Karpas-422 (cell line): ENCODE results near the gene ABAT. TPM values are rescaled to one million over a fixed set of nuclear protein-coding genes. Genes with fewer than 3 reads are reported as not detected.

Source experiments
- DNase-seq: peaks from one replicate; pipeline ENCODE4 v3.0.0-alpha.2; 2015
- H2AFZ ChIP-seq: fragments of 200-600 bp; sonication (generic); 2 replicates; pipeline ENCODE4 v1.6.1; 2014; ENCODE audit warnings: antibody characterized with exemption, low read length, mixed read lengths
- H3K27ac ChIP-seq: fragments of 200-600 bp; sonication (generic); 2 replicates; pipeline ENCODE4 v1.5.1; 2014; ENCODE audit warnings: mild to moderate bottlenecking, low read length, moderate library complexity
- H3K27me3 ChIP-seq: fragments of 200-600 bp; sonication (generic); 2 replicates; pipeline ENCODE4 v1.6.1; 2014; ENCODE audit warnings: low read length, mixed read lengths
- H3K36me3 ChIP-seq: fragments of 200-600 bp; sonication (generic); 2 replicates; pipeline ENCODE4 v1.6.1; 2014; ENCODE audit warnings: low read length, mixed read lengths; ENCODE audit not compliant: insufficient read depth
- H3K4me1 ChIP-seq: fragments of 200-600 bp; sonication (generic); 2 replicates; pipeline ENCODE4 v1.6.1; 2014; ENCODE audit warnings: mild to moderate bottlenecking, low read length, mixed read lengths
- H3K4me2 ChIP-seq: fragments of 200-600 bp; sonication (generic); 2 replicates; pipeline ENCODE4 v1.6.1; 2014; ENCODE audit warnings: low read length, low read depth, mild to moderate bottlenecking; ENCODE audit not compliant: poor library complexity, severe bottlenecking
- H3K4me3 ChIP-seq: fragments of 200-600 bp; sonication (generic); 2 replicates; pipeline ENCODE4 v1.5.1; 2014; ENCODE audit warnings: mild to moderate bottlenecking, antibody characterized with exemption, low read length, mixed read lengths
- H3K79me2 ChIP-seq: fragments of 200-600 bp; sonication (generic); 2 replicates; pipeline ENCODE4 v1.6.1; 2014; ENCODE audit warnings: mild to moderate bottlenecking, low read length, mixed read lengths
- H3K9ac ChIP-seq: fragments of 200-600 bp; sonication (generic); 2 replicates; pipeline ENCODE4 v1.6.0; 2014; ENCODE audit warnings: low read length
- H3K9me2 ChIP-seq: fragments of 200-600 bp; sonication (generic), shearing (Covaris generic); replicated peaks from 2 replicates; pipeline ENCODE4 v1.6.0; 2014; ENCODE audit warnings: mild to moderate bottlenecking, low read length, moderate library complexity; ENCODE audit not compliant: insufficient read depth
- H3K9me3 ChIP-seq: fragments of 300-700, 200-600 bp; sonication (generic); 2 replicates; pipeline ENCODE4 v1.6.1; 2014; ENCODE audit warnings: low read length, mixed read lengths
- H4K20me1 ChIP-seq: fragments of 200-600 bp; sonication (generic); 2 replicates; pipeline ENCODE4 v1.6.1; 2014; ENCODE audit warnings: mild to moderate bottlenecking, antibody characterized with exemption, low read length, low read depth; ENCODE audit not compliant: insufficient read depth
- total RNA-seq: library from RNA; depleted of rRNA; stranded (reverse); fragments of >200 nt; shearing (Covaris generic); gene quantifications from 2 replicates; pipeline ENCODE4 v1.2.3, GENCODE V29; 2014; ENCODE audit warnings: low replicate concordance

Gene ABAT
- total RNA-seq, 1 experiment from 2014 or later, result 8.2 TPM

DNA sequence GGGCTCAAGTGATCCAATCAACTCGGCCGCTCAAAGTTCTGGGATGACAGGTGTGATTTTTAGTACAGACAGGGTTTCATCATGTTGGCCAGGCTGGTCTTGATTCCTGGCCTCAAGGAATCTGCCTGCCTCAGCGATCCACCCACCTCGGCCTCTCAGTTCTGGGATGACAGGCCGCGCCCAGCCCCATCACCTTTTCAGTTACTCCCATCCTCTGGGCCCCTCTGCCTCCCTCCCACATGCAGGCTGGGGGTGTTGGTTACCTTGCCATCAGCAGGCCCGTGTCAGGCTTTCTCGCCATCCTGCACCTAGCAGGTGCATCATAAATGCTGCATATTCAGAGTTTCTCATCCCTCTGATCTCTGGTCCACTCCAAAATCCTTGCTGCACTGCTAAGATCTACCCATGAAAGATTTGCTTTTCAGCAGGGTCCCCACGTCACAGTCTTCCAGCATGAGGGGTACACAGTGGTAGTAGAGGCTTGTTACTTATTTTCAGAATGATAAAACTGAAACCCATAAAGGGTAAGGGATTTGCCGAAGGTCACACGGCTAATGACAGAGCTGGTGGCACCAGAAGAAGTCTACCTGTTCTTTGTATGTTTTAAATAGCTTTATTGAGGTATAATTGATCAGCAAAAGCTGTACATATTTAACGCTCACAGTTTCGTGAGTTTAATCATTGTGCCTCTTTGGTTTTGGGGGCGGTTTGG, 139.8 kb downstream of the ABAT start:
- peaks cover 13% of the 10 kb centered on the region; the same call in 1 of the 2 replicates for H3K79me2 ChIP-seq

DNA sequence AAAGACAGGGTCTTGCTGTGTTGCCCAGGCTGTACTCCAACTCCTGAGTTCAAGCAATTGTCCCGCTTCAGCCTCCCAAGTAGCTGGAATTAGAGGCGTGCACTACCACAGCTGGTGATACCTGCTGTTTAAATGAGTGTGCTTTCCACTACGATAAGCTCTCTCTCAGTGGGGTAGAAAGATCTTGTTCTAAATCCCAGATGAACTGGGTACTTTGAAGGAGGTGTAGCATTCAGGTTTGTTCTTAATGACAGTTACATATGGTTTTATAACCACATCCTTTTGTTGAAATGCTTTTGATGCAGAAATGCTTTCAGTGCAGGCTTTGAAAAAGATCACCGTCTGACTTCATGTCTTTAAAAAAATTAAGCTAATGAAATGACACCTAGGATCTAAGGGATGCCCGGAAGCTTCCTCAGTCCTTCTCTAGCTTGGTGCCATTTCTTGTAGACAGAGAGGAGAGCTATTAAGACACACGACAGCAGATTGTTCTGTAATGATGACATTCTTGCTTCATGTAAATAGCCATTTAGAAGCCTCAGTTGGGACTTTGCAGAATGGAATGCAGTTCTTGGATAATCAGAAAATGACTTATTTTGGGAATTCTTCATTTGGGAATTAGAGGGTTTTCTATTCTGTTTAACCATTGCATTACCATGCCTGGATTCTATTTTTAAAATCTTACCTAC, 142.7 kb downstream of the ABAT start:
- Histone ChIP-seq H3K4me1 (peaks cover 5% of the 10 kb centered on the region), H3K9ac (no peak overlapping the region), H3K36me3 (peaks cover 57% of the 10 kb centered on the region), H3K79me2 (peaks cover 22% of the 10 kb centered on the region; the same call in 1 of the 2 replicates), H3K4me3 (no peak overlapping the region), H4K20me1 (no peaks in the 10 kb centered on the region), H3K27me3 (no peaks in the 10 kb centered on the region), H2AFZ (no peak overlapping the region), H3K27ac (no peak overlapping the region), H3K9me3 (no peaks in the 10 kb centered on the region), H3K4me2 (no peak overlapping the region), H3K9me2 (no peaks in the 10 kb centered on the region)
- no peak for DNase-seq

More for the DNA sequence above, 139.8 kb downstream of the ABAT start:
- H2AFZ ChIP-seq, result no peak overlapping the region
- H4K20me1 ChIP-seq, result no peaks in the 10 kb centered on the region
- H3K4me1 ChIP-seq, result peaks cover 5% of the 10 kb centered on the region
- H3K27ac ChIP-seq, result no peak overlapping the region
- H3K9me3 ChIP-seq, result no peaks in the 10 kb centered on the region
- no peaks in the 10 kb centered on the region for H3K9me2 ChIP-seq
- H3K4me2 ChIP-seq, result no peak overlapping the region
- no peaks in the 10 kb centered on the region for H3K27me3 ChIP-seq
- no peak for DNase-seq
- no peak overlapping the region for H3K9ac ChIP-seq
- peaks cover 63% of the 10 kb centered on the region for H3K36me3 ChIP-seq
- H3K4me3 ChIP-seq, result no peak overlapping the region

DNA sequence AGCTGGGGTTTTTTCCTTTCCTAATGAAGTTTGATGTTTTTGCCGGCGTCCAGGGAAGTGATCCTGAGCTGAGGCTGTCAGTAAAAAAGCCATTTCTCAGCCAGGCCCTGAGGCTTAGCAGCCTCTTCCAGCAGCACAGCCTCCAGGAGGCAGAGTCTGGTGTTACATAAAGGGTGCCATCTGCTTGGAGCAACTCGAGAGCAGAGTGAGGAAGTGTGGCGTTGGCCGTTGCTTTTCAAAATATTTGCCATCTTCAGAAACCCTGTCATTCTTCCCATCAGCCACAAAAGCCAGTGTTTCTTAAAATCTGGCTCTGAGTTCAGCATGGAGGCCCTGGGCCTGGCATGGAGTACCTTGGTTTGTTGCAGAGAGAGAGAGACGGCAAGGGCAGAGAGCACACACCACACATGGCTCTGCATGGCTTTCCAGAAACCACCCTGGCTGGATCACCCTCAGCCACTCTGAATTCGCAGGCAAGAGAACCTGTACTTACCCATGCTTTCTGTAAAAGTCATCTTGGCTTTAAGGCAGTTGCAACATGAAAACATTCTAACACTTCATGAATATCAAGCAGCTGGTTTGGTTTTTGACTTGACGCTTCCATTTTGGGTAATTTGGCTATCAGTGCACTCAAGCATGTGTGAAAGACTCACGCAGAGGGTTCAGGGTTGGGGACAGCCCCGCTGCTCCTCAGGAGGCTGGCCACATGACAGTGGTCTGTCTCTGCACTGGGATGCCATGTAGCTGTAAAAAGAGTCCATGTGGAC, 144.3 kb downstream of the ABAT start:
- DNase-seq, result no peak

DNA sequence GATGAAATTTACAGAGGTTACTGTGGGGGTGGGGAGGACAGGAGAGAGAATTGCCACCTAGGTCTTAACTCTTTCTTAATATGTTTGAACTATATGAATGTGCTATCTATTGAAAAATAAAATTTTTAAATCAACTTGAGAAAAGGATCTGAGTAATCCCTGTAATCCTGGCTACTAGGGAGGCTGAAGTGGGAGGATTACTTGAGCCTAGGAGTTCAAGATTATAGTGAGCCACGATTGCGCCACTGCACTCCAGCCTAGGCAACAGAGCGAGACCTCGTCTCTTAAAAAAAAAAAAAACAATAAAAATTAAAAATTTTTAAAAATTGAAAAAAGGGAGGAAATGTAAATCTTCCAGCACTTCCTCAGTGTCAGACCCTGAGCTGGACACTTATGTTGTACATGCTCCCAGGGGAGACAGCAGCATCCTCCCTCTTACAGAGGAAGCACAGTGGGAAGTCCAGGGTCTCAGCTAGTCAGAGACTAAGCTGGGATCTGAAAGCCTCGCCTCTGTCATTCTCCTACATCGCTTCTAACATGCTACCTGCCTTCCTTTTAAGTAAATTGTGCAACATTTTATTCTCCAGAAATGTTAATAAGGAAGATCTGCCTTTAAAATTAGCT, 145.1 kb downstream of the ABAT start:
- DNase-seq, result no peak
- peaks cover 5% of the 10 kb centered on the region for H3K4me1 ChIP-seq
- peaks cover 46% of the 10 kb centered on the region for H3K36me3 ChIP-seq
- H3K79me2 ChIP-seq, result peaks cover 23% of the 10 kb centered on the region; the same call in 1 of the 2 replicates
- no peak overlapping the region for H3K9ac ChIP-seq
- no peaks in the 10 kb centered on the region for H4K20me1 ChIP-seq
- no peaks in the 10 kb centered on the region for H3K9me2 ChIP-seq
- H3K27ac ChIP-seq, result no peak overlapping the region
- no peak overlapping the region for H3K4me2 ChIP-seq
- H3K4me3 ChIP-seq, result no peak overlapping the region
- no peaks in the 10 kb centered on the region for H3K9me3 ChIP-seq
- H3K27me3 ChIP-seq, result no peaks in the 10 kb centered on the region
- no peak overlapping the region for H2AFZ ChIP-seq

More for the DNA sequence above, 144.3 kb downstream of the ABAT start:
- no peaks in the 10 kb centered on the region for H4K20me1 ChIP-seq
- peaks cover 46% of the 10 kb centered on the region for H3K36me3 ChIP-seq
- no peak overlapping the region for H3K9ac ChIP-seq
- H2AFZ ChIP-seq, result no peak overlapping the region
- H3K9me2 ChIP-seq, result no peaks in the 10 kb centered on the region
- H3K79me2 ChIP-seq, result peaks cover 19% of the 10 kb centered on the region; the same call in 1 of the 2 replicates
- no peak overlapping the region for H3K4me3 ChIP-seq
- H3K4me2 ChIP-seq, result no peak overlapping the region
- no peak overlapping the region for H3K27ac ChIP-seq
- no peaks in the 10 kb centered on the region for H3K27me3 ChIP-seq
- peaks cover 5% of the 10 kb centered on the region for H3K4me1 ChIP-seq
- H3K9me3 ChIP-seq, result no peaks in the 10 kb centered on the region

DNA sequence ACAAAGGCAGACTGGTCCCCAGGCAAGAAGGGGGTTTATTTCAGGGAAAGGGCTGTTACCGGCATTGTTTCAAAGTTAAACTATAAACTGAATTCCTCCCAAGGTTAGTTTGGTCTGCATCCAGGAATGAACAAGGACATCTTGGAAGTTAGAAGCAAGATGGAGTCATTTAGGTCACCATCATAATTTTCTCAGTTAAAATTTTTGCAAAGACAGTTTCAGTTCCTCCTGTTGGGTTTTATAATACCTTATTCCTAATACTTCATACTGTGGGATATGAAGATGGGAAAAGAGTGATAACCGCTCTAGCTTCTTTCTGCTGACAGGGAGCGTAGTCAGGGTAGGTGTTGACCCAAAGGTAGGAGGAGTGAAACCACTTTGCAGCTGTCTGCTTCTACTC, 148.0 kb downstream of the ABAT start:
- no peaks in the 10 kb centered on the region for H4K20me1 ChIP-seq
- H3K79me2 ChIP-seq, result peaks cover 20% of the 10 kb centered on the region; the same call in 1 of the 2 replicates
- H3K9me2 ChIP-seq, result no peaks in the 10 kb centered on the region
- H2AFZ ChIP-seq, result no peak overlapping the region
- peaks cover 36% of the 10 kb centered on the region; the same call in 1 of the 2 replicates for H3K36me3 ChIP-seq
- no peaks in the 10 kb centered on the region for H3K27me3 ChIP-seq
- H3K4me2 ChIP-seq, result no peak overlapping the region
- no peaks in the 10 kb centered on the region for H3K4me1 ChIP-seq
- H3K9me3 ChIP-seq, result no peaks in the 10 kb centered on the region
- H3K27ac ChIP-seq, result no peak overlapping the region
- no peak overlapping the region for H3K9ac ChIP-seq
- no peak overlapping the region for H3K4me3 ChIP-seq
- no peak for DNase-seq

DNA sequence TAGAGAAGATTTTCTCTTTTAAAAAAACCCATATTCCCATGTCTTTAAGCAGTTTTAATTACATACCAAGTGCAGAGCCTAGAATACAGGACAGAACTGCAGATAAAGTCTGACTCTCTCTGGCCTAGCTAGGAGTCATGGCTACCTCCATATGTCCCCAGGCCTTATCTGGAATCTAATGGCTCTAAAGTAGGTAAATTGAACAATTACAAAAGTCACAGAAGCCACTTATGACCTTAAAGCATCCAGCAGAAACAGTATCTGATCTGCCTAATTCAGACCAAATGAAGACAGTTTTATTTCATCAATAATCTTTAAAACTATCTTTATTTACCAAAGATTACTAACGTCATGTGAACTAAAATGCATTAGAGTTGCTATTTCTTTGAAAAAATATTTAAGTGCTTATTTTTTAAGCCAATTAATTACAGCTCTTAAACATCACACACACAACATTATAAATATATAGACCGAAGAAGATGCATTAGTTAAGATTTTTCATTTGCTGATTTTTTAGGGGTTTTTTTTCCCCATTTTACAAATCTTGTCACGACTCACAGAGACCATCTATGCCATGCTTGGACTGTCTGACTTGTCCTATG, 152.0 kb downstream of the ABAT start:
- H4K20me1 ChIP-seq, result no peaks in the 10 kb centered on the region
- no peak overlapping the region for H3K4me2 ChIP-seq
- H3K9me3 ChIP-seq, result no peaks in the 10 kb centered on the region
- H3K36me3 ChIP-seq, result peaks cover 47% of the 10 kb centered on the region; the same call in 1 of the 2 replicates
- no peak overlapping the region for H3K9ac ChIP-seq
- DNase-seq, result no peak
- peaks cover 37% of the 10 kb centered on the region for H3K79me2 ChIP-seq
- H3K27ac ChIP-seq, result no peak overlapping the region
- H2AFZ ChIP-seq, result no peak overlapping the region
- no peaks in the 10 kb centered on the region for H3K9me2 ChIP-seq
- no peaks in the 10 kb centered on the region for H3K27me3 ChIP-seq
- H3K4me1 ChIP-seq, result peaks cover 1% of the 10 kb centered on the region
- no peak overlapping the region for H3K4me3 ChIP-seq

DNA sequence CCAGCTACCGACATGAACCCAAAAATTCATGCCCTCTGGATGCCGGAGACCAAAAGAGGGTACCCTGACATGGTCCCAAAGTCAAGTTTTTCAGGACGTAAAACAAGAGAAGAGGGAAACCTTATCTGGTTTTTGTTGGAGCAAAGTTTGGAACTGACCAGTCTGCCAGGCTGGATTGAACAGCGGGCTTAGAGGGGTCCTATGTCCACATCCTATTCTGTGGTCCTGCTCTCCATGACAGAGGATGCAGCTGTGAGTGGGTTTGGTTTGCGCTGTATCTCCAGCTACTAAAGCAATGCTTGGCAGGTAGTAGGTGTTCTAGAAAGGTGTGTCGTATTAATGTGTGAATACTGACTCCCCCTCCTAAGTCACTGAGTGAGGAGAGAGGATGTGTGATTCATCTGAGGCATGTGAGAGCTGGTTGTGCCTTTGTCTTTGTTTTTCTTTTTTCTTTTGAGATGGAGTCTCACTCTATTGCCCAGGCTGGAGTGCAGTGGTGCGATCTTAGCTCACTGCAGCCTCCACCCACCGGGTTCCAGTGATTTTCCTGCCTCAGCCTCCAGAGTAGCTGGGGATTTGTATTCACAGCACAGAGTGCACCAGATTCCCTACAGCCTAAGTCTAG, 154.2 kb downstream of the ABAT start:
- H3K27me3 ChIP-seq, result no peaks in the 10 kb centered on the region
- DNase-seq, result no peak
- no peak overlapping the region for H3K4me3 ChIP-seq
- no peak overlapping the region for H3K9ac ChIP-seq
- H3K4me1 ChIP-seq, result peaks cover 5% of the 10 kb centered on the region
- H3K9me3 ChIP-seq, result no peaks in the 10 kb centered on the region
- no peaks in the 10 kb centered on the region for H3K9me2 ChIP-seq
- H3K4me2 ChIP-seq, result no peak overlapping the region
- 0 out of 2 replicates have a peak, but pooled peaks cover 7% of the 10 kb centered on the region for H4K20me1 ChIP-seq
- peaks cover 46% of the 10 kb centered on the region; the same call in 1 of the 2 replicates for H3K36me3 ChIP-seq
- no peak overlapping the region for H2AFZ ChIP-seq
- no peak overlapping the region for H3K27ac ChIP-seq
- peaks cover 49% of the 10 kb centered on the region for H3K79me2 ChIP-seq
